Rectal smooth muscle tissue (tissue), 1 donor: ENCODE results near the gene CBX8.
A peak's percentile ranks its signal among the peaks of the same experiment; 100 is the strongest.

Source experiments
- H3K27ac ChIP-seq: one replicate; pipeline ENCODE4 v1.7.0; 2013; ENCODE audit warnings: low read depth, low read length, inconsistent platforms
- H3K27me3 ChIP-seq: one replicate; pipeline ENCODE4 v1.7.0; 2013; ENCODE audit warnings: low read length; ENCODE audit not compliant: control insufficient read depth, insufficient read depth
- H3K36me3 ChIP-seq: one replicate; pipeline ENCODE4 v1.7.0; 2013; ENCODE audit warnings: low read length; ENCODE audit not compliant: control insufficient read depth, insufficient read depth
- H3K4me1 ChIP-seq: one replicate; pipeline ENCODE4 v1.7.0; 2013; ENCODE audit warnings: low read length; ENCODE audit not compliant: control insufficient read depth, insufficient read depth
- H3K4me3 ChIP-seq: one replicate; pipeline ENCODE4 v1.7.0; 2013; ENCODE audit warnings: low read length
- H3K9ac ChIP-seq: one replicate; pipeline ENCODE4 v1.7.0; 2013; ENCODE audit warnings: low read length

Gene CBX8

GRCh38 chr17:79797492-79798298, 818 bp upstream of the CBX8 start:
- Histone ChIP-seq H3K27ac (peak overlapping the region; percentile 32), H3K27me3 (peaks cover 53% of the 10 kb centered on the region), H3K9ac (no peak overlapping the region), H3K4me3 (peak overlapping the region; percentile 48), H3K4me1 (peaks cover 14% of the 10 kb centered on the region), H3K36me3 (no peaks in the 10 kb centered on the region)

GRCh38 chr17:79796444-79796762, 474 bp downstream of the CBX8 start:
- no peaks in the 10 kb centered on the region for H3K36me3 ChIP-seq
- H3K4me1 ChIP-seq: peaks cover 14% of the 10 kb centered on the region
- H3K27me3 ChIP-seq: peaks cover 50% of the 10 kb centered on the region
- no peak overlapping the region for H3K27ac ChIP-seq
- H3K9ac ChIP-seq: no peak overlapping the region
- peak overlapping the region; percentile 85 for H3K4me3 ChIP-seq

- Histone ChIP-seq H3K27me3 (peaks cover 50% of the 10 kb centered on the region), H3K4me3 (peak overlapping the region; percentile 85), H3K9ac (no peak overlapping the region), H3K36me3 (no peaks in the 10 kb centered on the region), H3K27ac (no peak overlapping the region), H3K4me1 (peaks cover 14% of the 10 kb centered on the region)
Measured at GRCh38 chr17:79795795-79796443, 958 bp downstream of the CBX8 start.

- Histone ChIP-seq H3K27me3 (peaks cover 50% of the 10 kb centered on the region), H3K4me1 (peaks cover 14% of the 10 kb centered on the region), H3K36me3 (no peaks in the 10 kb centered on the region), H3K27ac (no peak overlapping the region), H3K9ac (no peak overlapping the region), H3K4me3 (no peak overlapping the region)
Measured at GRCh38 chr17:79794659-79795511, 2.0 kb downstream of the CBX8 start.

- Histone ChIP-seq H3K27me3 (peaks cover 49% of the 10 kb centered on the region), H3K4me3 (no peak overlapping the region), H3K36me3 (no peaks in the 10 kb centered on the region), H3K27ac (no peak overlapping the region), H3K4me1 (peaks cover 14% of the 10 kb centered on the region), H3K9ac (no peak overlapping the region)
Measured at GRCh38 chr17:79793924-79794304, 3.0 kb downstream of the CBX8 start.

GRCh38 chr17:79792984-79793923, 3.6 kb downstream of the CBX8 start:
- H3K27ac ChIP-seq: no peak overlapping the region
- H3K9ac ChIP-seq: no peak overlapping the region
- no peaks in the 10 kb centered on the region for H3K36me3 ChIP-seq
- peaks cover 44% of the 10 kb centered on the region for H3K27me3 ChIP-seq
- peak overlapping the region; percentile 44 for H3K4me3 ChIP-seq
- peaks cover 10% of the 10 kb centered on the region for H3K4me1 ChIP-seq

GRCh38 chr17:79792341-79792871, 4.5 kb downstream of the CBX8 start:
- H3K27ac ChIP-seq: no peak overlapping the region
- no peaks in the 10 kb centered on the region for H3K36me3 ChIP-seq
- H3K4me1 ChIP-seq: peaks cover 9% of the 10 kb centered on the region
- H3K4me3 ChIP-seq: no peak overlapping the region
- H3K9ac ChIP-seq: no peak overlapping the region
- H3K27me3 ChIP-seq: peaks cover 39% of the 10 kb centered on the region

GRCh38 chr17:79791735-79792161, 5.1 kb downstream of the CBX8 start:
- peaks cover 41% of the 10 kb centered on the region for H3K27me3 ChIP-seq
- no peak overlapping the region for H3K9ac ChIP-seq
- H3K4me3 ChIP-seq: no peak overlapping the region
- no peaks in the 10 kb centered on the region for H3K36me3 ChIP-seq
- peaks cover 9% of the 10 kb centered on the region for H3K4me1 ChIP-seq
- H3K27ac ChIP-seq: no peak overlapping the region

GRCh38 chr17:79790805-79791734, 5.8 kb downstream of the CBX8 start:
- H3K27ac ChIP-seq: no peak overlapping the region
- no peaks in the 10 kb centered on the region for H3K36me3 ChIP-seq
- H3K27me3 ChIP-seq: peaks cover 42% of the 10 kb centered on the region
- H3K9ac ChIP-seq: no peak overlapping the region
- H3K4me3 ChIP-seq: no peak overlapping the region
- peaks cover 9% of the 10 kb centered on the region for H3K4me1 ChIP-seq

- no peak overlapping the region for H3K27ac ChIP-seq
Measured at GRCh38 chr17:79789943-79790804, 6.7 kb downstream of the CBX8 start.

More at GRCh38 chr17:79789943-79790804, 6.7 kb downstream of the CBX8 start:
- Histone ChIP-seq H3K36me3 (no peaks in the 10 kb centered on the region), H3K27me3 (peaks cover 46% of the 10 kb centered on the region), H3K4me3 (no peak overlapping the region), H3K9ac (no peak overlapping the region), H3K4me1 (peaks cover 7% of the 10 kb centered on the region)
